ENCODE results near the gene ANKS1B.

GRCh38 chr12:98893126-98893674 is 1091.5 kb downstream of the ANKS1B start:
- no peak for TF ChIP-seq CTCF (IDR thresholded peaks at IDR 0.05; ENCODE audit: low read length)
- TF ChIP-seq EZH2 (IDR thresholded peaks at IDR 0.05; ENCODE audit: borderline replicate concordance, low read length) = no peak

Measured in OCI-LY1 (cell line).